ENCODE measurements around the gene NF2. TPM values are rescaled to one million over a fixed set of nuclear protein-coding genes. Genes with fewer than 3 reads are reported as not detected.

The NF2 gene
- total and polyA plus RNA-seq, 2 of the 8 experiments (the other 6 are each of a cell fraction or from before 2014, with no cell fraction given) = 17.6 to 53.6 TPM

GRCh38 chr22:29695129-29695926, 91.9 kb downstream of the NF2 start (continued):
- no peak for TF ChIP-seq SAP30 (IDR thresholded peaks at IDR 0.05; ENCODE audit: insufficient read depth, insufficient replicate concordance, low read length)
